Heart left ventricle (tissue), 16 donors: Measurements from ENCODE around the gene SYT15. TPM values are rescaled to one million over a fixed set of nuclear protein-coding genes. Genes with fewer than 3 reads are reported as not detected.
"Not testable (repeated sequence)": the region's sequence is repeated elsewhere in the genome, so short reads cannot be mapped to it uniquely, and the experiment has no call there.

ENCODE experiments used
- ATAC-seq, 4 donors: fragments of 200-7000 bp; cut with Tn5 transposase; one replicate each; pipeline ENCODE4 v1.9.1; 2020 to 2022; ENCODE audit warnings: moderate library complexity in 4 of 4, mild to moderate bottlenecking in 3 of 4, moderate number of reproducible peaks in 1 of 4
- DNase-seq, 5 donors: peaks; one replicate each; pipeline ENCODE4 v3.0.0-alpha.2; 2020
- H3K27ac ChIP-seq, 12 donors: fragments of 200-600 bp; sonication (generic) in 4 of 12; one replicate each; pipeline versions ENCODE4 v1.5.0 to v1.8.0; 2016 to 2022; ENCODE audit warnings: mild to moderate bottlenecking in 2 of 12
- H3K27me3 ChIP-seq, 9 donors: fragments of 200-600 bp; sonication (generic) in 2 of 9; one replicate each; pipeline versions ENCODE4 v1.5.1 to v1.8.0; 2016 to 2022; ENCODE audit warnings: mild to moderate bottlenecking in 3 of 9
- H3K36me3 ChIP-seq, 9 donors: fragments of 200-600 bp; sonication (generic) in 2 of 9; one replicate each; pipeline versions ENCODE4 v1.5.0 to v1.8.0; 2018 to 2022; ENCODE audit warnings: mild to moderate bottlenecking in 2 of 9
- H3K4me1 ChIP-seq, 12 donors: fragments of 200-600 bp; sonication (generic) in 4 of 12; one replicate each; pipeline versions ENCODE4 v1.5.0 to v1.8.0; 2016 to 2022; ENCODE audit warnings: mild to moderate bottlenecking in 3 of 12
- H3K4me3 ChIP-seq, 12 donors: fragments of 200-600 bp; sonication (generic) in 4 of 12; one replicate each; pipeline versions ENCODE4 v1.5.0 to v1.8.0; 2017 to 2022; ENCODE audit warnings: mild to moderate bottlenecking in 9 of 12, moderate library complexity in 4 of 12
- H3K9me3 ChIP-seq, 12 donors: fragments of 200-600 bp; sonication (generic) in 4 of 12; one replicate each; pipeline versions ENCODE4 v1.5.0 to v1.8.0; 2016 to 2022; ENCODE audit warnings: mild to moderate bottlenecking in 1 of 12
- WGBS, 4 donors: extraction: QIAGEN DNeasy Blood & Tissue Kit in 2 of 4; methylation state at CpG; one replicate each; pipeline versions ENCODE4 v1.1.5 to v1.1.7; 2013 to 2018; 5-methylcytosine and 5-hydroxymethylcytosine counted together
- intact Hi-C, 10 donors: fragments of 100-400 bp; cut with DNase I; formaldehyde crosslinking; loops; one replicate each; pipeline versions ENCODE4 v1.11.1 to v1.14.2; 2022
- polyA plus RNA-seq, 2 donors: library from polyadenylated mRNA; stranded (reverse); fragments of 200-250 nt; gene quantifications; one replicate each; pipeline ENCODE4 v1.2.3, GENCODE V29; 2013
- total RNA-seq, 9 donors: library from RNA; depleted of rRNA in 2 of 9; stranded (reverse); fragments of >200 nt in 2 of 9; fragmentation: NEBNext Ultra II Directional in 3 of 9; extraction: Animal tissue kit (Norgen Biotek cat#: 25700) in 3 of 9; gene quantifications; one replicate each; pipeline versions ENCODE4 v1.1.0 to v1.2.4, GENCODE V29; 2016 to 2023
- donor health status: ischemic (EF 13 %, LVEDD 7.1; RV severe dilation, severe dysfunction).
- donor health status: healthy with polysubstance abuse.
- donor health status: DM: no; HTN: yes; CAD: no.
- donor health status: DM: no; HTN: no; CAD: no.
- donor health status: ischemic (EF 25% LVEDD 6.9; RV normal size, moderate dysfunction).
- donor health status: ischemic (EF 25% LVEDD 5.7; RV mildly dilated, moderate dysfunction).
- donor health status: healthy.
- donor health status: DM: yes; HTN: yes; CAD: no.
- donor health status: ischemic (EF 35%, LVEDD 5.7; RV mildly dilated, moderate dysfunction).
- donor health status: nonischemic (EF 11% LVEDD 7.7; RV severe dilation, severe dysfunction).
- donor health status: DM: yes; HTN: yes; CAD: no.
- donor health status: PGD.
- donor health status: ischemic (EF 29% LVEDD 5.4; RV normal size, mild dysfunction).
- donor health status: nonischemic (EF 23%, LVEDD 6.1; RV moderate dilation, normal function).

The SYT15 gene
- total and polyA plus RNA-seq, 11 donors = 1.0 to 5.2 (median 2.7) TPM

DNA sequence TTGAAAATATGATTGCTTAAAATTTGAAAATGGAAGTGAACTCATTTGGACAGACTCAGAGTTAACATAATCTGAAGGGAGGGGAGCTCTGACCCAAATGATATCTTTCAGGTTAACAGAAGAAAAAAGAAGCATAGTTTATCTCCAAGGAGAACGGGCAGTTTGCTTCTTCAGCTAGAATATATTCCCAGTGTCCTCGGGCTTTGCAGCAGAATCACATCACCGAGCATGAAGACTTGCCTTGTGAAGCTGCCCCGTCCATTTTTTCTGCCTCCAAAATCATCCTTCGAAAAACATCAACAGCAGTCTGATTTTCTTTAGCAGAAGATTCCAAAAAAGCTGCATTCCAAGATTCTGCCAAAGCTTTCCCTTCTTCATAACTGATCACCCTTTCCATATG, 55.8 kb downstream of the SYT15 start:
- H3K9me3 ChIP-seq, H3K4me1 ChIP-seq, H3K27me3 ChIP-seq, H3K36me3 ChIP-seq, DNase-seq, H3K27ac ChIP-seq, intact Hi-C loops: not testable (repeated sequence)
- H3K4me3 ChIP-seq = peak overlapping the region in 5 of 12 donors; percentile 29 to 40 (median 31)
- ATAC-seq = peak in 1 of 4 donors; percentile 20
- WGBS, 4 donors = 42 to 63% (median 54%) methylated on average over 4 to 5 of the region's 5 CpGs

DNA sequence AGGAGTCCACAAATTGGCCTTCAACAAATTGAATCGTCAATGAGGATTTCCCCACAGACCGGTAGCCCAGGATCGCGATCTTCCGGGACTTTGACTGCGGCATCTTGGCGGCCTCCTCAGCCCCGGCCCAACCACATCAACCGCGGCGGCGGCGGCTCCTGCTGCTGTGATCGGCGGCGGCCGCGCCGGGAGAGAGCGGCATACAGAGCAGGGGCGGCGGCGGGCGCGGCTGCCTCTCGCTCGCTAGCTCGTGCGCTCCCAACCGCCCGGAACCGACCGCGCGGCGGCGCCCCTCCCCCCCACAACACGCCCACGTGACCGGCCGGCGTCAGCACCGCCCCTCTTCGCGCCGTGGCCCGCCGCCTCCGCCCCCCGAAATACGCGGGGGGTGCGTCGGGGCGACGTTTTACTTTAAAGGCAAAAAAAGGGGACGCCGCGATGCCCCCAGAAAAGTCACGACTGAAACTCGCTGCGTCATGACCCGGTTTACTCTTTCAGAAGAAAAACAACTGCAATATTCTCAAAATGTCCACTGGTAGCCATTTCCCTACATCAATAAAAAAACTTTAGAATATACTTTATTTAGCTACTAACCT, 56.5 kb downstream of the SYT15 start:
- H3K27me3 ChIP-seq, DNase-seq, intact Hi-C loops, H3K9me3 ChIP-seq, H3K36me3 ChIP-seq, H3K4me1 ChIP-seq: not testable (repeated sequence)
- peak; percentile 71 to 98 (median 94) for ATAC-seq
- H3K4me3 ChIP-seq = peak overlapping the region in 10 of 12 donors; percentile 39 to 61 (median 50)
- peak overlapping the region in 5 of 12 donors; percentile 34 to 77 (median 47) for H3K27ac ChIP-seq
- WGBS, 4 donors = 0 to 2% (median 1%) methylated on average over 6 to 7 of the region's 63 CpGs

DNA sequence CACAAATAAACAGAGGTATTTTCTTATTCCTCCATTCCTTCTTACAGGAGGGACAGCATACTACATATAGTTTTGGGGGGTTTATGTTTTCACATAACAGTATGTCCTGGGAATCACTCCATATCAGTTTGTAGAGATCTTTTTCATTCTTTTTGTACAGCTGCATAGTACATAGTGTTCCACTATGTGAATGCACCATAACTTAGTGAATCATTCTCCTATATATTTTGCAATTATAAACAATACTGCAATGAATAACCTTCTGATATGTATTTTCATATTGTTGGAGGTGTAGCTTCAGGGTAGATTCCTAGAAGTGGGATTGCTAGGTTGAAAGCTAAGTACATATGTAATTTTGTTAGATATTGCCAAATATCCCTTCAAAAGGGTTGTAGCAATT, 61.1 kb downstream of the SYT15 start:
- H3K4me3 ChIP-seq, H3K36me3 ChIP-seq, DNase-seq, H3K27ac ChIP-seq, H3K27me3 ChIP-seq, ATAC-seq, H3K4me1 ChIP-seq, intact Hi-C loops, H3K9me3 ChIP-seq: not testable (repeated sequence)

Other genes with a start within 250 kb of the SYT15 start
- gene ANXA8L1, start 203.4 kb upstream of the SYT15 start, total RNA-seq = 10 to 100 TPM in 1 of 9 donors, 1 to 10 TPM in 1, not detected in 7; 1.6 to 43.5 TPM
- gene ANXA8L1, start 203.4 kb upstream of the SYT15 start, polyA plus RNA-seq = under 1 TPM in 1 of 2 donors, not detected in 1; 0.08 TPM
- gene NPY4R, start 113.2 kb upstream of the SYT15 start, total RNA-seq = not detected
- not detected for gene NPY4R, start 113.2 kb upstream of the SYT15 start, polyA plus RNA-seq
- under 1 TPM in 1 of 9 donors, not detected in 8; 0.50 TPM for gene GPRIN2, start 22.5 kb upstream of the SYT15 start, total RNA-seq
- not detected for gene GPRIN2, start 22.5 kb upstream of the SYT15 start, polyA plus RNA-seq